ENCODE results near the gene C16orf90. TPM values are rescaled to one million over a fixed set of nuclear protein-coding genes. Genes with fewer than 3 reads are reported as not detected.

C16orf90 gene
- total and polyA plus RNA-seq, 2 experiments from 2014 or later: not detected

DNA sequence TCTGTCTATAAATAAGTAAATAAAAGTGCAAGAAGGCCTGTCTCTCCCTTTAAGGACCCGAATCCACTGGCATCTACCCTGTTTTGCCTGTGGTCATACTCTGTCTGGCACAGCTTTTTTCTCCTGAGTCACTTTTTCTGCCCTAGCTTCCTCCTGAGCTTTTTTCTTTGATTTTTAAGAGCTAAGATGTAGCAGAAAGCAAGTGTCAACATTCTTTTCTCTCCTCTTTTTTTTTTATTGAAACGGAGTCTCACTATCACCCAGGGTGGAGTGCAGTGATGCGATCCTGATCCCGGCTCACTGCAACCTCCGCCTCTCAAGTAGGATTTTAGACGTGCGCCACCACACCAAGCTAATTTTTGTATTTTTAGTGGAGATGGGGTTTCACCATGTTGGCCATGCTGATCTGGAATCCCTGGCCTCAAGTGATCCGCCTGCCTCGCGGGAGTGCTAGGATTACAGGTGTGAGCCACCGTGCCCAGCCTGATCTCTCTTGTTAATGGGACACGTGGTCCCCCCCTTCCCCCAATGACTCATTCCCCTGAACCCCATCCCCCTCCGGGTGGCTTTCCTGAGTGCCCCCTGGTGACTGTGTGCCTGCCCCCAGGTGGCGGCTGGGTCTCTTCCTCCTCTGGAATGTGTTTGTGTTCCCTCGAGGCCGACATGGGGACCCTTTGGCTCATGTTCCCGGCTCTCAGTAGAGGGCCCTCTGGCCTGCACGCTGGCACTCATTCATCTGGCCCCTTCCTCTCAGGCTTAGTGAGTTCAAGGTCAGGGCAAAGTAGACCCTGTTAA, 14.2 kb downstream of the C16orf90 start:
- Histone ChIP-seq H3K9me3 (ENCODE audit: low read depth) (no peaks in the 10 kb centered on the region), H3K4me3 (no peak overlapping the region), H3K4me2 (no peak overlapping the region), H4K20me1 (ENCODE audit: insufficient read depth, poor library complexity, severe bottlenecking) (peaks cover 23% of the 10 kb centered on the region), H3K27me3 (no peaks in the 10 kb centered on the region), H2AFZ (no peak overlapping the region), H3K27ac (no peak overlapping the region), H3K79me2 (peaks cover 57% of the 10 kb centered on the region), H3K36me3 (replicated peaks; ENCODE audit: insufficient read depth, low read depth) (no peaks in the 10 kb centered on the region), H3K4me1 (ENCODE audit: insufficient read depth) (no peaks in the 10 kb centered on the region), H3K9me2 (replicated peaks; ENCODE audit: insufficient read depth) (no peaks in the 10 kb centered on the region)
- TF ChIP-seq EZH2phosphoT487 (IDR thresholded peaks at IDR 0.05; ENCODE audit: low read depth, severe bottlenecking, unreplicated experiment) (no peak), EZH2 (IDR thresholded peaks at IDR 0.05; ENCODE audit: borderline replicate concordance) (no peak)
- TF ChIP-seq, protein P1, sequence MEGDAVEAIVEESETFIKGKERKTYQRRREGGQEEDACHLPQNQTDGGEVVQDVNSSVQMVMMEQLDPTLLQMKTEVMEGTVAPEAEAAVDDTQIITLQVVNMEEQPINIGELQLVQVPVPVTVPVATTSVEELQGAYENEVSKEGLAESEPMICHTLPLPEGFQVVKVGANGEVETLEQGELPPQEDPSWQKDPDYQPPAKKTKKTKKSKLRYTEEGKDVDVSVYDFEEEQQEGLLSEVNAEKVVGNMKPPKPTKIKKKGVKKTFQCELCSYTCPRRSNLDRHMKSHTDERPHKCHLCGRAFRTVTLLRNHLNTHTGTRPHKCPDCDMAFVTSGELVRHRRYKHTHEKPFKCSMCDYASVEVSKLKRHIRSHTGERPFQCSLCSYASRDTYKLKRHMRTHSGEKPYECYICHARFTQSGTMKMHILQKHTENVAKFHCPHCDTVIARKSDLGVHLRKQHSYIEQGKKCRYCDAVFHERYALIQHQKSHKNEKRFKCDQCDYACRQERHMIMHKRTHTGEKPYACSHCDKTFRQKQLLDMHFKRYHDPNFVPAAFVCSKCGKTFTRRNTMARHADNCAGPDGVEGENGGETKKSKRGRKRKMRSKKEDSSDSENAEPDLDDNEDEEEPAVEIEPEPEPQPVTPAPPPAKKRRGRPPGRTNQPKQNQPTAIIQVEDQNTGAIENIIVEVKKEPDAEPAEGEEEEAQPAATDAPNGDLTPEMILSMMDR (IDR thresholded peaks at IDR 0.05; ENCODE audit: poor library complexity): no peak
- WGBS (ENCODE audit: low lambda C conversion rate, missing lambda C conversion rate): 71% methylated on average over 16 of the region's 18 CpGs
- DNase-seq (ENCODE audit: low spot score): no peak

DNA sequence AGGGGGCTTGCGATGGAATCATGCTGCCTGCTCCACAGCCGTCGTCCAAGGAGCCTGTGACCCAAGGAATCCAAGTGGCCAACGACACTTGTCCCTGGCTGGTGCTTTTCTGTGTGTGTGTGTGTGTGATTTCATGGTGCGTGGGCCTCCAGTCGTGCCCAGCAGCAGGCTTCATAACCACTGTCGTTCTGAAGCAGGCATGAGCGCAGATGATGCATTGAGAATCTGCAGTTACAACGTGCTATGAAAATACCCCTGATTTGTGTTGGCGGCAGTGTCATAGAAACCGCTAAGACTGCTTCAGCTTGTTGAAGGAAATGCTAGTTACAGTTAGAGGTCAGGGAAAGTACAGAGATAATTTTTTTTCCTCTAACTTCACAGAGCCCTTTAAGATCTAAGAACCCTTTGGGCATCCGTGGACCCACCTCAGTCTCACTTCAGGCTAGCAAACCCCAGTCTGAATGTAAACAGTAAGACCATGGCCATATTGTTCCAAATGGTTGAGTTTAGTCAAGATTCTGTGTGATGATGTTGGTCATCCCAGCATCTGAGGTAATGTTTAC, 15.6 kb downstream of the C16orf90 start:
- Histone ChIP-seq H3K36me3 (replicated peaks; ENCODE audit: insufficient read depth, low read depth) (no peaks in the 10 kb centered on the region), H3K4me2 (no peak overlapping the region), H3K9me3 (ENCODE audit: low read depth) (no peaks in the 10 kb centered on the region), H4K20me1 (ENCODE audit: insufficient read depth, poor library complexity, severe bottlenecking) (peaks cover 34% of the 10 kb centered on the region), H3K27ac (no peak overlapping the region), H2AFZ (no peak overlapping the region), H3K4me1 (ENCODE audit: insufficient read depth) (no peaks in the 10 kb centered on the region), H3K4me3 (no peak overlapping the region), H3K27me3 (no peaks in the 10 kb centered on the region), H3K9me2 (replicated peaks; ENCODE audit: insufficient read depth) (no peaks in the 10 kb centered on the region), H3K79me2 (peaks cover 70% of the 10 kb centered on the region)
- WGBS (ENCODE audit: low lambda C conversion rate, missing lambda C conversion rate): 95% methylated on average over 12 of the region's 12 CpGs
- DNase-seq (ENCODE audit: low spot score): no peak
- no peak for TF ChIP-seq EZH2 (IDR thresholded peaks at IDR 0.05; ENCODE audit: borderline replicate concordance)
- no peak for TF ChIP-seq EZH2phosphoT487 (IDR thresholded peaks at IDR 0.05; ENCODE audit: low read depth, severe bottlenecking, unreplicated experiment)
- TF ChIP-seq, protein P1 (IDR thresholded peaks at IDR 0.05; ENCODE audit: poor library complexity): no peak

DNA sequence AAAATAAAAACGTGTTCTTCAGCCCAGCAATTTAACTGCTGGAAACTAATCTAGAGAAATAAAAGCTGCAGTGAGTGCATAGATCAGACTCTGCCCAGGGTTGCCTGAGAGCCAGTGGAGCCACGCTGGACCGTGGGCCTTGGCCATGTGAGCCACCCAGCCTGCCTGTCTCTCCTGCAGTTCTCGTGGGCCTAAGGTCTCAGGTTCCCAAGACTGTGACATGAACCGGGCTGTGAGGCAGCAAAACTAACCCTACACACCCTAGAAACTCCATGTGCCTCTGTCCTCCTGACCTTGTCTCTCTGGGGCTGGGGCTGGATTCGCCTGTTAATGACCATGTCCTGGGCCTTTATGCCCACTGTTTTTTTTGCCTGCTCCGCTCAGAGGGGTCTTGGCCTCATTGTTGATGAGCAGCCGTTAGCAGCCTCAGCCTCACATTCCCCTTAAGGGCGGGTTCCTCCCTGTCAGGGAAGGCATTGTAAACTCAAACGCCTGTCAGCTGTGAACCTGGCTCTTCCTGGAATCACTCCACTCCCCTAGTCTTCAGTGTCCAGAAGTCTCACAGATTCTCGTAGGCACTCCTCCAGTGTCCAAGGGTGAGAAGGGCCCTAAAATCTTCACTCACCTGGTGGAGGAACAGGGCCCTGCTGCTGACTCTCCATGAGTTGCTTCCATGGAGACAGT, 16.9 kb downstream of the C16orf90 start:
- TF ChIP-seq EZH2phosphoT487 (IDR thresholded peaks at IDR 0.05; ENCODE audit: low read depth, severe bottlenecking, unreplicated experiment) (no peak), EZH2 (IDR thresholded peaks at IDR 0.05; ENCODE audit: borderline replicate concordance) (no peak)
- TF ChIP-seq, protein P1 (IDR thresholded peaks at IDR 0.05; ENCODE audit: poor library complexity): no peak
- no peak for DNase-seq (ENCODE audit: low spot score)
- no peak overlapping the region for H3K27ac ChIP-seq
- no peak overlapping the region for H3K4me2 ChIP-seq
- no peaks in the 10 kb centered on the region for H3K36me3 ChIP-seq (replicated peaks; ENCODE audit: insufficient read depth, low read depth)
- no peaks in the 10 kb centered on the region for H3K9me3 ChIP-seq (ENCODE audit: low read depth)
- H3K9me2 ChIP-seq (replicated peaks; ENCODE audit: insufficient read depth): no peaks in the 10 kb centered on the region
- peaks cover 84% of the 10 kb centered on the region for H3K79me2 ChIP-seq
- H2AFZ ChIP-seq: no peak overlapping the region
- H3K4me1 ChIP-seq (ENCODE audit: insufficient read depth): no peaks in the 10 kb centered on the region
- H3K27me3 ChIP-seq: no peaks in the 10 kb centered on the region
- H4K20me1 ChIP-seq (ENCODE audit: insufficient read depth, poor library complexity, severe bottlenecking): peaks cover 48% of the 10 kb centered on the region
- no peak overlapping the region for H3K4me3 ChIP-seq
- WGBS (ENCODE audit: low lambda C conversion rate, missing lambda C conversion rate): 78% methylated on average over 11 of the region's 11 CpGs
